Measurements from ENCODE around the gene OTOS.
A peak's percentile ranks its signal among the peaks of the same experiment; 100 is the strongest.

The OTOS gene

GRCh38 chr2:240111253-240111652 is 29.2 kb downstream of the OTOS start:
- DNase-seq: peak; percentile 87

GRCh38 chr2:240109386-240109785 is 31.1 kb downstream of the OTOS start:
- no peak for DNase-seq

- DNase-seq: no peak
Measured at GRCh38 chr2:240107477-240107796, 33.0 kb downstream of the OTOS start.

DNA sequence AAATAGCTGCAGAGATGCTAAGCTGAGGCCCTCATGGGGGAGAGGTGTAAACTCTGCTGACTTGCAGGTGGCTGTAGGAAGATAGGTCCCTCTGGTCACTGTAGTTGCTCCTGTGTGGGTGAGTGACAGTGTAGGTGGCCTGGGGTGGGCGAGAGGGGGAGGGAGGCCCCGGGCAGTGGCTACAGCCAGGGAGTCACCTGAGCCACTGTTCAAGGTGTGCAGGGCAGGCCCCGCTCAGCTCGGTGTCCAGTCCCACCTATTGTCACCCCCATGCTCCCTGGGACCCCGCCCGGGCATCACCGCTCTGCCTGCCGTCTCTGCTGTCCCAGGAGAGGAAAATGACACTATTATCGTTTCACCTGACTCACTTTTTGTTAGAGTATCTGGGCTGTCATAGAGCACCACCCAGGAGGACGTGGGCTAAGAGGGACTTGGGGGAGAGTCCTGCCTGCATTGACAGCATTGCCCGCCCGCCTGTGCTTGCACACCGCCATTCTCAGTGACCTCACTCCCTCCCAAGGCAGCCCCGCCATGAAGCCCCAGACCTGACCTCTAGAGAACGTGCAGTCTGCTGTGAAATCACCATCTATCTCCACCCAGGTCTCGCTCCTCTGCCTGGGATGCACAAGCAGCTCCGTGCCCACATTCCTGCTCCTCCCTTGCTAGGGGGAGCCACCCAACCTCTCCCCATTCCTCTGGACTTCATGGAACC is 33.5 kb downstream of the OTOS start:
- DNase-seq: no peak

DNA sequence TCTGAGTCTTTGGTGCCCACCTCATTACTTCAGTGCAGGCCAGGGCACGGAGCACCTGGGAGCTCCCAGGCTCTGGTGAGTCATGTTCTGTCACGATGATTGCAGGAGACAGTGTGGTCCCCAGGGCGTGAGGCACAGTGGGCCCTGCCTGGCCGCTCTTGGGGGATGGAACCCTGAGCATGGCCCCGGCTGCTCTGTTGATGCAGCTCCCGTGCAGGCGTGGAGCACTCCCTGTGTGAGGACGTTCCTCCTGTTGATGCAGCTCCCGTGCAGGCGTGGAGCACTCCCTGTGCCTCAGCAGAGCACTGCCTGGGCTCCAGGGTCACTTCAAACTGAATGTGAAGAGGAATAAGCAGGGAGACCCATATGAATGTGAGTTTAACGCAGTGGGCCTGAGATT is 34.5 kb downstream of the OTOS start:
- no peak for DNase-seq

DNA sequence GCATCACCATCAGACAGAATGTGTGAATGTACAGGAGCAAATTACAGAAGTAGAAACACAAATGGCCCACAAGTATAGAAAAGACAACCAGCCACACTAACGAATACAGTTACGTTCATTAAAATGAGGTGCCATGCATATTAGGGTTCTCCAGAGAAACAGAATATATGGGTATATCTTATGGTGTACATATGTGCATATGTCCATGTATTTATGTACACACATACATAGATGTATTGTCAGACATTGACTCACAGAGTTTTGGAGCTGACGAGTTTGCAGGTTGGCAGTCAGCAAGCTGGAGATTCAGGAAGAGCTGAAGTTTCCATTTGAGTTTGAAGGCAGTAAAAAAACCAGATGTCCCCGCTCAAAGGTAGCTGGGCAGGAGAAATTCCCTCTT is 37.3 kb downstream of the OTOS start:
- no peak for DNase-seq

- DNase-seq: no peak
Measured at GRCh38 chr2:240098349-240098748, 42.1 kb downstream of the OTOS start.

GRCh38 chr2:240095556-240096523 is 44.6 kb downstream of the OTOS start:
- DNase-seq: no peak

- DNase-seq: no peak
Measured at GRCh38 chr2:240089306-240089705, 51.2 kb downstream of the OTOS start.
